Activated B cell treated with CpG ODN at 0.5 μM for 24 hours (primary cell): ENCODE measurements around the gene MEAK7. TPM values are rescaled to one million over a fixed set of nuclear protein-coding genes. Genes with fewer than 3 reads are reported as not detected.

Experiments used
- ATAC-seq: fragments of 200-7000 bp; cut with Tn5 transposase; one replicate; pipeline ENCODE4 v1.10.0; 2021; ENCODE audit warnings: low read depth, mild to moderate bottlenecking, moderate library complexity
- CTCF ChIA-PET: fragments of 350-600 bp; sonication (Branson Sonifier 250); formaldehyde crosslinking; loops from one replicate; lab custom pipeline; 2021; ENCODE audit warnings: antibody characterized with exemption; lab: Charles Lee
- POLR2A ChIA-PET: fragments of 350-600 bp; sonication (Branson Sonifier 250); formaldehyde crosslinking; loops from one replicate; lab custom pipeline; 2021; ENCODE audit warnings: antibody characterized with exemption; lab: Charles Lee
- DNase-seq: peaks from one replicate; pipeline ENCODE4 v3.0.0; 2022
- H3K27ac Mint-ChIP-seq: one replicate; pipeline ENCODE4 v1.8.0; 2020; ENCODE audit warnings: mixed read lengths
- H3K27me3 Mint-ChIP-seq: one replicate; pipeline ENCODE4 v1.8.0; 2021; ENCODE audit warnings: mixed read lengths
- H3K36me3 Mint-ChIP-seq: one replicate; pipeline ENCODE4 v1.8.0; 2021; ENCODE audit warnings: low read depth, mixed read lengths
- H3K4me1 Mint-ChIP-seq: one replicate; pipeline ENCODE4 v1.8.0; 2021; ENCODE audit warnings: mixed read lengths
- H3K4me3 Mint-ChIP-seq: one replicate; pipeline ENCODE4 v1.8.0; 2020; ENCODE audit warnings: mild to moderate bottlenecking, mixed read lengths
- H3K9me3 Mint-ChIP-seq: one replicate; pipeline ENCODE4 v1.8.0; 2020; ENCODE audit warnings: mixed read lengths
- CTCF ChIP-seq: fragments of 200-600 bp; IDR thresholded peaks from one replicate; pipeline ENCODE4 v1.8.0; 2022; ENCODE audit warnings: antibody characterized with exemption, mild to moderate bottlenecking
- intact Hi-C: fragments of 100-400 bp; cut with micrococcal nuclease; formaldehyde crosslinking; loops from one replicate; pipeline ENCODE4 v1.15.1; 2024
- total RNA-seq: library from RNA; stranded (reverse); gene quantifications from 2 replicates; pipeline ENCODE4 v1.2.3, GENCODE V29; 2022

Gene MEAK7
- total RNA-seq, 1 donor from 2014 or later, result 15.0 TPM

- no peak overlapping the region for H3K27ac Mint-ChIP-seq
- peaks cover 12% of the 10 kb centered on the region for H3K4me1 Mint-ChIP-seq
- CTCF ChIA-PET, result no interaction called here
- TF ChIP-seq CTCF, result no peak
- H3K4me3 Mint-ChIP-seq, result no peak overlapping the region
- ATAC-seq (no peak), DNase-seq (no peak)
- intact Hi-C loops, result no loop called here
- POLR2A ChIA-PET, result no interaction called here
- H3K27me3 Mint-ChIP-seq, result peaks cover 7% of the 10 kb centered on the region
- H3K36me3 Mint-ChIP-seq, result no peaks in the 10 kb centered on the region
- no peaks in the 10 kb centered on the region for H3K9me3 Mint-ChIP-seq
Measured at GRCh38 chr16:84540194-84540593, 35.7 kb upstream of the MEAK7 start.

DNA sequence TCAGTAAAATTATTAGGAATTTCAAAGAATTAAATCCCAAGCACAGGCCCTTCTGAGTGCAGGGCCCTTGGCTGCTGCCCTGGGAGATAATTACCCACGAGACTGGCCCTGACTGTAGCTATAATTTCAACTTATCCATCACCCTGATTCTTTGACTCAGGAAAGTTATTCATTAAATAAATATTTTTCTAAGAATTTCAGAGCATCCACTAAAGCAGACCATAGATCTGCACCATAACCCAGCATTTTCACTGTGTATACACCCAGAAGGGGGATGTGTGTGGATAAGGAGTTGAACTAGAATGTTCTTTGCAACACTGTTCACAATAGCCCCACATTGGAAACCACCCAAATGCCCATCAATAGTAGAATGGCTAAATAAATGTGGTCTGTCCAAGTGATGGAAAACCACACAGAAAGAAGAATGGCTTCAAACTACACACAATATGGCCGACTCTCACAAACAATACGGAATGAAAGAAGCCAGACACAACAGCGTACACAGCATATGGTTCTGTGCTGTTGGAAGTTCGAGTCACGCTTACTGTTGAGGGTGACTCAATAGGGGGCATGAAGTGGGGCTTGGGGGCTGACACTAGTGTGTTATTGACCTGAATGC, 33.9 kb upstream of the MEAK7 start:
- intact Hi-C loops, result no loop called here
- POLR2A ChIA-PET, result no interaction called here
- Mint-ChIP-seq H3K27ac (no peak overlapping the region), H3K27me3 (peaks cover 2% of the 10 kb centered on the region), H3K9me3 (no peaks in the 10 kb centered on the region), H3K4me3 (no peak overlapping the region), H3K4me1 (peaks cover 4% of the 10 kb centered on the region), H3K36me3 (no peaks in the 10 kb centered on the region)
- CTCF ChIA-PET, result no interaction called here
- ATAC-seq (no peak), DNase-seq (no peak)
- TF ChIP-seq CTCF, result no peak

DNA sequence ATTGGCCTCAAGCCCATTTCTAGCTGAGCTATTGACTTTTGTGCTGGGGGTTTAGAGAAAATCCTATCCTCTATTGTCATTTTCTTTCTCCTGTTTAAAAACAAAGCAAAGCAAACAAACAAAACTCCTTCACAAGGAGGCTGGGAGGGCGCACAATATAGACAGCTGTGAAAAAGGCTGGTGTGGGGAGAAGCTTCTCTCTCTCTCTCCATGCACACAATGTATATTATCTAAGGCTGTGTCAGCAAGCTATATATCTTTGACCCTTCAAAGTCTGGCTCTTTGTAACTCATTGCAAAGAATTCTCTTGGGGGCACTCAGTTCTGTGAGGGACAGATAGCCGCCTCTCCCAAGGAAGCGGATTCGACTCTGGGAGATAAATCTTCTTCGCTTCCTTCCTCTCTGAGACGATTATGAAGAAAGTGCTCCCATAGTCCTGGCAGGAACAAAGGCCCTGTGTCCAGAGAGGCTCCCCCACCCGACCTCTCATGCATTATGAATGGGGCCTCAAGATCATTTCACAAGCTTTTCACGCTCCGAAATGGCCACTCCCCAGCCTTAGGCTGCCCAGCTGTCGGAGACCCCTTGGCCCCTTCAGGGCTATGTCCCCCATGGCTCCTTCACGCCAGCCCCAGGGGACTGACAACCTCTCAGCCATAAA, 33.2 kb upstream of the MEAK7 start:
- CTCF ChIA-PET, result no interaction called here
- no peaks in the 10 kb centered on the region for H3K36me3 Mint-ChIP-seq

GRCh38 chr16:84535851-84536250, 31.4 kb upstream of the MEAK7 start:
- TF ChIP-seq CTCF, result no peak
- ATAC-seq (no peak), DNase-seq (no peak)
- ChIA-PET POLR2A (no interaction called here), CTCF (no interaction called here)
- intact Hi-C loops, result no loop called here
- H3K27ac Mint-ChIP-seq, result no peak overlapping the region
- no peaks in the 10 kb centered on the region for H3K9me3 Mint-ChIP-seq
- no peak overlapping the region for H3K4me3 Mint-ChIP-seq
- no peaks in the 10 kb centered on the region for H3K36me3 Mint-ChIP-seq
- H3K27me3 Mint-ChIP-seq, result peaks cover 8% of the 10 kb centered on the region
- H3K4me1 Mint-ChIP-seq, result peaks cover 15% of the 10 kb centered on the region

More for the DNA sequence above, 33.2 kb upstream of the MEAK7 start:
- Mint-ChIP-seq H3K4me3 (no peak overlapping the region), H3K4me1 (peaks cover 4% of the 10 kb centered on the region), H3K27ac (no peak overlapping the region), H3K9me3 (no peaks in the 10 kb centered on the region), H3K27me3 (peaks cover 2% of the 10 kb centered on the region)
- no peak for DNase-seq
- no peak for ATAC-seq
- POLR2A ChIA-PET, result no interaction called here
- TF ChIP-seq CTCF, result no peak
- intact Hi-C loops, result no loop called here

DNA sequence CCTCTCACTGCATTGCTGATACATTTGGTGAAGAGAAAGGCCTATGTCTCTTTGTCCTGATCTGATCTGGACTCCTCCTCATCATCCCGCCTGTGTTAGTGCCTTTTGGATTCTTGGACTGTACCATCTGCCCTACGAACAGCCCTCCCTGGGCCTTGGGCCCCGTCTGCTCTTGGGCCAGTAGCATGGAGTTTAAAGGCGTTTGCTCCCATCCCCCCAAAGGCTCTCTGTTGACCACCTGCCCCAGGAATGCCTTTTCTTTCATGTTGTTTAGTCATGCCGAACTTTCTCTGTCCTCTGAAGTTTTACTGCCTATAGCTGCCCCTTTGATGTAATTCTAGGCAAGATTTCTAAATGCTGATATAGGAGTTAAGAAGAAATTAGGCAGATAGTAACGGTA, 30.9 kb upstream of the MEAK7 start:
- no peak for TF ChIP-seq CTCF
- CTCF ChIA-PET, result no interaction called here
- ATAC-seq (no peak), DNase-seq (no peak)
- no peak overlapping the region for H3K4me3 Mint-ChIP-seq
- POLR2A ChIA-PET, result no interaction called here
- H3K27ac Mint-ChIP-seq, result no peak overlapping the region
- H3K27me3 Mint-ChIP-seq, result peaks cover 8% of the 10 kb centered on the region
- intact Hi-C loops, result no loop called here
- no peaks in the 10 kb centered on the region for H3K9me3 Mint-ChIP-seq
- peaks cover 15% of the 10 kb centered on the region for H3K4me1 Mint-ChIP-seq
- H3K36me3 Mint-ChIP-seq, result no peaks in the 10 kb centered on the region
